GM23248 (cell line): ENCODE results near the gene GFOD1. TPM values are rescaled to one million over a fixed set of nuclear protein-coding genes. Genes with fewer than 3 reads are reported as not detected.

Source experiments
- DNase-seq: peaks from one replicate; pipeline ENCODE4 v3.0.0-alpha.2; 2015
- H2AFZ ChIP-seq: fragments of 200-600 bp; sonication (generic); 2 replicates; pipeline ENCODE4 v1.6.1; 2016; ENCODE audit warnings: antibody characterized with exemption
- H3F3A ChIP-seq: fragments of 200-600 bp; sonication (generic); 2 replicates; pipeline ENCODE4 v1.6.1; 2016; ENCODE audit warnings: mild to moderate bottlenecking, antibody characterized with exemption, mixed run types; ENCODE audit not compliant: insufficient read depth
- H3K27ac ChIP-seq: fragments of 200-600 bp; sonication (generic); 2 replicates; pipeline ENCODE4 v1.5.1; 2016; ENCODE audit warnings: mild to moderate bottlenecking
- H3K27me3 ChIP-seq: fragments of 200-600 bp; sonication (generic); replicated peaks from 2 replicates; pipeline ENCODE4 v1.6.1; 2016; ENCODE audit warnings: mild to moderate bottlenecking; ENCODE audit not compliant: insufficient read depth
- H3K36me3 ChIP-seq: fragments of 200-600 bp; sonication (generic); 2 replicates; pipeline ENCODE4 v1.6.1; 2016; ENCODE audit warnings: low read depth, mild to moderate bottlenecking
- H3K4me1 ChIP-seq: fragments of 200-600 bp; sonication (generic); 2 replicates; pipeline ENCODE4 v1.6.1; 2016; ENCODE audit warnings: mild to moderate bottlenecking; ENCODE audit not compliant: insufficient read depth
- H3K4me2 ChIP-seq: fragments of 200-600 bp; sonication (generic); one replicate; pipeline ENCODE4 v1.6.1; 2016; ENCODE audit warnings: mild to moderate bottlenecking; ENCODE audit not compliant: unreplicated experiment
- H3K4me3 ChIP-seq: fragments of 200-600 bp; sonication (generic); 2 replicates; pipeline ENCODE4 v1.5.1; 2016; ENCODE audit warnings: mild to moderate bottlenecking
- H3K79me2 ChIP-seq: fragments of 200-600 bp; sonication (generic); 2 replicates; pipeline ENCODE4 v1.6.1; 2016; ENCODE audit warnings: mild to moderate bottlenecking; ENCODE audit not compliant: insufficient read depth
- H3K9ac ChIP-seq: fragments of 200-600 bp; sonication (generic); 2 replicates; pipeline ENCODE4 v1.6.1; 2016; ENCODE audit warnings: mild to moderate bottlenecking
- H3K9me2 ChIP-seq: fragments of 200-600 bp; sonication (generic); 2 replicates; pipeline ENCODE4 v1.6.1; 2016; ENCODE audit warnings: mixed run types, mild to moderate bottlenecking, moderate library complexity; ENCODE audit not compliant: insufficient read depth
- H3K9me3 ChIP-seq: fragments of 200-600 bp; sonication (generic); one replicate; pipeline ENCODE4 v1.6.1; 2017; ENCODE audit warnings: low read depth
- H4K20me1 ChIP-seq: fragments of 200-600 bp; sonication (generic); 2 replicates; pipeline ENCODE4 v1.6.0; 2016; ENCODE audit not compliant: insufficient read depth
- EZH2 ChIP-seq: fragments of 200-600 bp; sonication (generic); IDR thresholded peaks from 2 replicates; pipeline ENCODE4 v1.6.1; 2018; ENCODE audit warnings: antibody characterized with exemption, mild to moderate bottlenecking; ENCODE audit not compliant: insufficient read depth, poor library complexity, severe bottlenecking
- EZH2phosphoT487 ChIP-seq: fragments of 200-600 bp; sonication (generic); IDR thresholded peaks from 2 replicates; pipeline ENCODE4 v1.6.1; 2018; ENCODE audit warnings: antibody characterized with exemption, moderate library complexity, mild to moderate bottlenecking, low read depth; ENCODE audit not compliant: insufficient read depth
- WGBS, 2 experiments: methylation state at CpG; one replicate each; pipeline ENCODE4 v1.1.6; 2015 to 2017; ENCODE audit warnings: low lambda C conversion rate in 2 of 2, low coverage in 1 of 2; ENCODE audit errors: missing lambda C conversion rate in 2 of 2; 5-methylcytosine and 5-hydroxymethylcytosine counted together
- in situ Hi-C: fragments of 300-500 bp; cut with MboI; formaldehyde crosslinking; loops from 2 replicates; pipeline ENCODE4 v1.15.0; 2020
- polyA plus RNA-seq: library from polyadenylated mRNA; unstranded; fragments of >200 nt; fragmentation: Nextera tagmentation; extraction: Ambion mirVana; gene quantifications from 2 replicates; pipeline ENCODE4 v1.2.1, GENCODE V29; 2016
- total RNA-seq: library from RNA; depleted of rRNA; stranded (reverse); fragments of >200 nt; shearing (Covaris generic); gene quantifications from 2 replicates; pipeline ENCODE4 v1.2.3, GENCODE V29; 2014

The GFOD1 gene
- total and polyA plus RNA-seq, 2 experiments from 2014 or later, result 0.84 to 0.97 TPM

GRCh38 chr6:13451181-13451895 is 36.1 kb downstream of the GFOD1 start:
- Histone ChIP-seq H3K9me3 (no peaks in the 10 kb centered on the region), H3K27ac (no peak overlapping the region), H3K9me2 (no peaks in the 10 kb centered on the region), H3F3A (no peaks in the 10 kb centered on the region; the same call in 1 of the 2 replicates), H3K27me3 (no peaks in the 10 kb centered on the region), H4K20me1 (no peaks in the 10 kb centered on the region), H3K4me2 (no peak overlapping the region), H3K36me3 (no peaks in the 10 kb centered on the region), H3K79me2 (no peaks in the 10 kb centered on the region), H3K9ac (no peak overlapping the region), H3K4me1 (peaks cover 11% of the 10 kb centered on the region), H3K4me3 (no peak overlapping the region), H2AFZ (no peak overlapping the region)
- in situ Hi-C loops, result no loop called here
- WGBS, 2 experiments, result 92 to 96% methylated on average over 15 of the region's 15 CpGs
- no peak for DNase-seq
- TF ChIP-seq EZH2phosphoT487, result no peak
- TF ChIP-seq EZH2, result no peak

- Histone ChIP-seq H4K20me1 (no peaks in the 10 kb centered on the region), H3K27me3 (no peaks in the 10 kb centered on the region), H3K9me2 (no peaks in the 10 kb centered on the region), H2AFZ (no peak overlapping the region), H3F3A (no peaks in the 10 kb centered on the region; the same call in 1 of the 2 replicates), H3K79me2 (no peaks in the 10 kb centered on the region), H3K4me3 (no peak overlapping the region), H3K36me3 (no peaks in the 10 kb centered on the region), H3K4me2 (no peak overlapping the region), H3K9ac (no peak overlapping the region), H3K27ac (no peak overlapping the region), H3K4me1 (peaks cover 11% of the 10 kb centered on the region), H3K9me3 (no peaks in the 10 kb centered on the region)
- DNase-seq, result no peak
- 94 to 97% methylated on average over 6 of the region's 6 CpGs for WGBS, 2 experiments
- no peak for TF ChIP-seq EZH2
- TF ChIP-seq EZH2phosphoT487, result no peak
- in situ Hi-C loops, result no loop called here
Observed at GRCh38 chr6:13450628-13451027, 36.8 kb downstream of the GFOD1 start.

- Histone ChIP-seq H3K27me3 (no peaks in the 10 kb centered on the region), H3F3A (no peaks in the 10 kb centered on the region), H3K4me1 (no peaks in the 10 kb centered on the region), H3K4me2 (no peak overlapping the region), H3K9me3 (no peaks in the 10 kb centered on the region), H3K9ac (no peak overlapping the region), H3K27ac (no peak overlapping the region), H4K20me1 (no peaks in the 10 kb centered on the region), H3K9me2 (no peaks in the 10 kb centered on the region), H2AFZ (no peak overlapping the region), H3K4me3 (no peak overlapping the region), H3K79me2 (no peaks in the 10 kb centered on the region), H3K36me3 (no peaks in the 10 kb centered on the region)
- in situ Hi-C loops, result no loop called here
- TF ChIP-seq EZH2 (no peak), EZH2phosphoT487 (no peak)
- no peak for DNase-seq
- WGBS, 2 experiments, result 90 to 98% methylated on average over 5 of the region's 5 CpGs
Observed at GRCh38 chr6:13447949-13448724, 39.3 kb downstream of the GFOD1 start.

- H3K4me2 ChIP-seq, result no peak overlapping the region
- no peak overlapping the region for H3K9ac ChIP-seq
- H2AFZ ChIP-seq, result no peak overlapping the region
- H3K9me3 ChIP-seq, result no peaks in the 10 kb centered on the region
- no peak overlapping the region for H3K4me3 ChIP-seq
- no peaks in the 10 kb centered on the region for H3K9me2 ChIP-seq
- in situ Hi-C loops, result no loop called here
- H3K4me1 ChIP-seq, result no peaks in the 10 kb centered on the region
- no peak for DNase-seq
- TF ChIP-seq EZH2, result no peak
- TF ChIP-seq EZH2phosphoT487, result no peak
- no peaks in the 10 kb centered on the region for H3K79me2 ChIP-seq
- no peaks in the 10 kb centered on the region for H3F3A ChIP-seq
- no peaks in the 10 kb centered on the region for H3K27me3 ChIP-seq
- no peak overlapping the region for H3K27ac ChIP-seq
- H4K20me1 ChIP-seq, result no peaks in the 10 kb centered on the region
- H3K36me3 ChIP-seq, result no peaks in the 10 kb centered on the region
- WGBS, 2 experiments, result 95 to 96% methylated on average over 7 of the region's 7 CpGs
Observed at GRCh38 chr6:13446381-13446780, 41.0 kb downstream of the GFOD1 start.
